GM19397 (cell line): ENCODE measurements around the gene OR4D2.

ENCODE experiments used
- ATAC-seq: cut with Tn5 transposase; IDR thresholded peaks from one replicate; pipeline ENCODE4 v1.9.1; 2021; ENCODE audit warnings: mild to moderate bottlenecking, moderate library complexity; ENCODE audit not compliant: unreplicated experiment

Gene OR4D2

DNA sequence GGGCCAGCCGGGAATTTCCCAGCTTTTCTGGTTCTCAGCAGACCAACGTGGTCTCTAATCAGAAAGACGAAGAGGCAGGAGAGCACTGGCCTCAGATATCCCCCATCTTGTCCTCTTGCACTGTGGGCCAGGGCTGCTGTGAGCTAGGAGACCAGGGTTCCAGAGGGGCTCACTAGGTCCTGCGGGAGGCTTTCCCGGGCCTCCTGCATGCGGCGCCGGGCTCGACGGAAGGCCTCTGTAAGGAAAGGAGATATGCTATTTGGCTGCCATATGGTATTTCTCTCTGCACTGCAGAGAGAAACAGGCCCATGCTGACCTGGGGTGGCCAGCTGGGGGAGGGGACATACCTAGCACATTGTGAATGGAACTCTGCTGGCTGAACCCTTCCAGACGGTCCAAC lies 39.2 kb downstream of the OR4D2 start:
- no peak for ATAC-seq

DNA sequence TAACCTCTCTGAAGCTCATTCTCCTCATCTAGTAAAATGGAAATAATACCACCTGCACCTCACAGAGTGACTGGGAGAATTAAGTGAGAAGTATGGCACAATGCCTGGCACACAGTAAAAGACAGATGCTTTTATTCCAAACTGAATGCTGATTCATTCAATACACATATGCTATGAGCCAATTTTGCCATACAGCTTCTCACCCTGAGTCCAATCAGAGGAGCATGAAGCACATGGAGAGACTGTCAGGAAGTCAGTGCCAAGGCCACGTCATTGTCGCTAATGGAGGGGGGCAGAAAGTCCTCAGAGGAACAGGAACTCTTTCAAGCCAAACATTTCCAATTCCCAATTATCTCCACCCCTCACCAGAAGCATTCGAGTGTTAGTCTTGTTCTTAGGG lies 40.7 kb downstream of the OR4D2 start:
- no peak for ATAC-seq

DNA sequence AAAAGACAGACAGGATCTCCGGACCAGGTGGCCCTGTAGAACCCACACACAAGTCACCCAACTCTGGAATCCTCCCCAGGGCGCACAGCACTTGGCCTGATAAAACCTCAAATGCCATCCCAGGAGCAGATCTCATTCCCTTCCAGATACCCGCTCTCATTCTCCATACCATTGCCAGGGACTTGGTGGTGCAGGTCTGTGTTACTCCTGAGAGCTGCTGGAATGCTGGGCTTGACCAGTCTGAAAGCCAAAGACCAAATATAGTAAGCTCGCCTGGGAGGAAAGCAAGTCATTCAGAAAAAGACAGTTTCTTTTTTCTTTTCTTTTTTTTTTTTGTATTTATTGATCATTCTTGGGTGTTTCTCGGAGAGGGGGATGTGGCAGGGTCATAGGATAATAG lies 41.6 kb downstream of the OR4D2 start:
- ATAC-seq, result no peak

DNA sequence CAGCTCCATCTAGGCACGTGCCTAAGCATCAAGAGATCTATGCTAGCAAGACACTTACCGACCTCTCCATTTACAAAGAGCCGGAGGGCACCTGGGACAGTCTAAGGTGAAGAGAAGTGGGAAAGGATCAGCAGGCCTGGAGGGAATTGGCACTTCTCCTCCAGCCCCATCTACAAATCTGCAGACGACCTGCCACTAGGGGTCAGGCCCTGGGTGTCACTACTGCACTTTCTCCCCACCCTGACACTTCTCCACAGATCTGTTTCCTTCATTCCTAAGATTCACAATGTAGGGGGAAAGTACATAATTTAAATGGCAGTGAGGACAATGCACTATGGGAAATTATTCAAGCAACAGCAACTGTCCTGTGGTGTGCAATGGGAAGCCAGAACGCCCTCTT lies 44.1 kb downstream of the OR4D2 start:
- ATAC-seq, result no peak

DNA sequence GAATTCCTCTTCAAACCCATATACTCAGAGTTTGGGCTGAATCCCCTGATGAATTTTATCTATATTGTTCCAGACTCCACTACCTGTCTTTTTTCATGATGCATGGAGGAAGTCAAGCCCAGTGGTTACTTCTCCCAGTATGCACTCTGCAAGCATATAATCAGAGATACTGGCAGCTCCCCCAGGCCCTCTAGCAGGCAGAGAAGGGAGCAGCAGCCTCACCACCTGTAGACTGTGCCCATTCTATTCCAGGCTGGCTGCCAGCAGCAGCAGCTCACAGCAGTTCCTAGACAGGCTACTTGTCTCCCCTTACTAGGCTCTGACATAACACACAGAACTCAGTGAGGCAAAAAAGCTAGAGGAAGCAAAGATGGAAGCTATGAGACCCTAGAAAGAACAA lies 48.9 kb downstream of the OR4D2 start:
- no peak for ATAC-seq

DNA sequence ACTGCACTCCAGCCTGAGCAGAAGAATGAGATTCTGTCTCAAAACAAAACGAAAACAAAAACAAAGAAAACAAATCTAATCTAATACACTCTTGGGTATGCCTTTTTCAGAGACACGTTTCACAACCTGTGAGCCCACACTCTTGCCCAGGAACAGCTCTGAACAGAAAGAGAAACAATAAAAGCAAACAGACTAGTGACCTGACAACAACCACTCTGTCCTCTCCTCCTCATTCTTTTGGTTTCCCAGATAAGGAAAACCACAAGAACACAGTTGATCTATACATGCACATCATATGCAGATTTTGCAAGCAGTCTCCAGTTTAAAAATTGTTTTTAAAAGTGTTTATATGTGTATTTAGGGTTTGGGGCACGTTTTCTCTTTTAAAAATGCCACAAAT lies 51.0 kb downstream of the OR4D2 start:
- no peak for ATAC-seq

DNA sequence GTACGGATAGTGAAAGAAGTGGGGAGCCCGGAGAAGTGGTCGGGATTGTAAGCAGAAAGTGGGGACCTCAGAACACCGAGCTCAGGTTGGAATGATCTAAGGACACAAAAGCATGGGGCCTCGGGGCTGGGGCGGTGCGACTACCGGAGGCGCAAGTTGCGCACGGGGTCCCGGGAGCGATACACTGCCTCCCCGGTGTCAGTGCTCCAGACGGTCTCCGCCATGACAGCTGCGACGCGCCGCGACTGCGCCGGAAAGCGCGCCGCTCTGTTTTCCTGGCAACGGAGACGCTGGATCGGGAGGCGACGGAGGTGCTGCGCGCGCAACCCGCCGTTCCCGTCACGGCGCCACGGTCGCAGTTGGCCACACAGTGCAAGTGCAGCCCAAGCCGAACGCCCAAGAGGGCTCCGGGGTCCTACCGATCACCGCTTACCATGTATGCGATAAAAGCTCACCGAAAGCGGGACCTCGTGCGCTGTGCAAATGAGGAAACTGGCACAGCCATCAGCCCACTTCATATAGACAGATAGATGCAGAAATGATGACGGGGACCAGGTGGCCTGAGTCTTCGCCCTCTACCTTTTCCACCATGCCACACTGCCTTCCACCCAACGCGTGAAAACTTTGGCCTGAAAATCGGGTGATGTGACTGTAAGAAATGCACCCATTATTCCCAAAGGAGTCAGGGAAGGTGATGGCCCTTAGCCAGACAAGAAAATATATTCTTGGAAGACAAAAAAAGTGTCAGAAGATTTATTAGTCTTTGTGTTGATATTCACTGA lies 52.4 kb downstream of the OR4D2 start, which contains the start of gene MKS1:
Gene MKS1 (minus strand): TSS at position 249 of the 782 bp plus-strand sequence. CDS start 25 bp downstream, at position 224.
- ATAC-seq, result peak; percentile 96

DNA sequence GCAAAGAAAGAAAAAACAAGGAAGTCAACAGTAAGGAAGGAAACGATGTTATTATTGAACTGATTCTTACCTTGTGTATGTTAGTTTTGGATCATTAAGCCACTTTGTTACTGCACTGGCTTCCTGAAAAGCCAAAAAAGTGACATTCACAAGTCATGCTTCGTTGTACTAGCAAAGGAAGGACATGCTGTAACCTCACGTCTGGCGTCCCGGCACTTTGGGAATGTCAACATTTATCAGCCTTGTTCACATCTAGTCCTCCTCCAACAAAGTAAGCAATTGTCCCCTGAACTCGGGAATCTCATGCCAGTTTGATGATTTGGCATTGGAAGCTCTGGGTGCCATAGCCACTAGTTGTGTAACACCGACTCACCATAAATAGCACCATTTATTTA lies 53.0 kb downstream of the OR4D2 start:
- no peak for ATAC-seq
